HG03066 (cell line): Measurements from ENCODE around the gene PTRHD1.
"Not testable (repeated sequence)": the region's sequence is repeated elsewhere in the genome, so short reads cannot be mapped to it uniquely, and the experiment has no call there.

Experiments
- ATAC-seq: cut with Tn5 transposase; IDR thresholded peaks from one replicate; pipeline ENCODE4 v1.9.1; 2021; ENCODE audit warnings: low read depth; ENCODE audit not compliant: unreplicated experiment

The PTRHD1 gene

DNA sequence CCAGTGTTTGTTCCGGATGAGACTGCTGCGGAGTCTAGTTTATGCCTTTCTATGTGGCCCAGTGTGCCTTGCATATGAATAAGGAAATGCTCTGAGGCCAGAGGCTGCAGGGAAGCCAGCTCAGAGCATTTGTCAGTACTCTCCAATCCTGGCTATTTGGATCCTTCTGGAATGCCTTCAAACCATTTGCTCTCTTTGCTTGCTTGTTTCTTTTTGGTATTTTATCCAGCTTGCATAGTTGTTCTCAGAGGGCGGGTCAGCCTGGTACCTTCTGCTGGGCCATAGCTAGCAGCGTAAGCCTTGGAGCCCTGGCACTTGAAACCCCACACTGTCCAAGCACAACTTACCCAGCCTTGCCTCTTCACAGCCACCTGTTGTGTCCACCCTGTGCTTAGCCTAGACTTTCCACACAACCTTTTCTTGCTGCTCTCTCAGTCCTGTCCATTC, 20.5 kb upstream of the PTRHD1 start:
- no peak for ATAC-seq

- ATAC-seq: no peak
These were observed 16.3 kb upstream of the PTRHD1 start for GRCh38 chr2:24809316-24810007.

DNA sequence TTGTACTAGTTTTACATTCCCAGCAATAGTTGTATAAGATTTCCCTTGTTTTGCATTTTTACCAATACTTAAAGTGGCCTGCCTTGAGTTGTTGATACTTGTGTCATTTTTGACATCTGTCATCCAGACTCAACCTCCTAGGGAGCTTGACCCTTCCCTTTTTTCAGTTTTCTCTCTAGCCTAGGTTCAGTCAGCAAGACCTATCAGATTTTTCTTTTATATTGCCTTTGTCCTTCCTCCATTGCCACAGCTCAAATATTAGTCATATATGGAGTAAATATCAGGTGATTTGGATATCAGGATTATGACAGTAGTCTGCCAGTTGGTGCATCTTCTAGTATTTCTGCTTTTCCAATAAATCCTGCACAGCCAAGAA, 13.5 kb upstream of the PTRHD1 start:
- ATAC-seq: no peak

DNA sequence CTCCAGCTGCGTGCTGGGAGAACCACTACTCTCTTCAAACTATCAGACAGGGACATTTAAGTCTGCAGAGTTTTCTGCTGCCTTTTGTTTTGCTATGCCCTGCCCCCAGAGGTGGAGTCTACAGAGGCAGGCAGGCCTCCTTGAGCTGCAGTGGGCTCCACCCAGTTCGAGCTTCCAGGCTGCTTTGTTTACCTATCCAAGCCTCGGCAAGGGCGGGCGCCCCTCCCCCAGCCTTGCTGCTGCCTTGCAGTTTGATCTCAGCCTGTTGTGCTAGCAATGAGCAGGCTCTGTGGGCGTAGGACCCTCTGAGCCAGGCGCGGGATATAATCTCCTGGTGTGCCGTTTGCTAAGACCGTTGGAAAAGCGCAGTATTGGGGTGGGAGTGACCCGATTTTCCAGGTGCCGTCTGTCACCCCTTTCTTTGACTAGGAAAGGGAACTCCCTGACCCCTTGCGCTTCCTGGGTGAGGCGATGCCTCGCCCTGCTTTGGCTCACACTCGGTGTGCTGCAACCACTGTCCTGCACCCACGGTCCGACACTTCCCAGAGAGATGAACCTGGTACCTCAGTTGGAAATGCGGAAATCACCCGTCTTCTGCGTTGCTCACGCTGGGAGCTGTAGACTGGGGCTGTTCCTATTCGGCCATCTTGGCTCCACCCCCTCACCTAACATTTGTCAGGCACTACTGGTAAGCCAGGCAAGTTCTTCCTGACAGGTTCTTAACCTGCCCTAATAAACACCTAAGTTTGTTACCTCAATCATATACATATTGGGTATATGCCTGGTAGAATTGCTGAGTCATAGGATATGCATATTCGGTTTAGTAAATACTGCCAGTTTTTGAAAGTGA, 12.8 kb upstream of the PTRHD1 start:
- not testable (repeated sequence) for ATAC-seq

DNA sequence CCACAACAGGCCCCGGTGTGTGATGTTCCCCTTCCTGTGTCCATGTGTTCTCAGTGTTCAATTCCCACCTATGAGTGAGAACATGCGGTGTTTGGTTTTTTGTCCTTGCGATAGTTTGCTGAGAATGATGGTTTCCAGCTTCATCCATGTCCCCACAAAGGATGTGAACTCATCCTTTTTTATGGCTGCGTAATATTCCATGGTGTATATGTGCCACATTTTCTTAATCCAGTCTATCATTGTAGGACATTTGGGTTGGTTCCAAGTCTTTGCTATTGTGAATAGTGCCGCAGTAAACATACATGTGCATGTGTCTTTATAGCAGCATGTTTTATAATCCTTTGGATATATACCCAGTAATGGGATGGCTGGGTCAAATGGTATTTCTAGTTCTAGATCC, 7.3 kb upstream of the PTRHD1 start:
- ATAC-seq: not testable (repeated sequence)

DNA sequence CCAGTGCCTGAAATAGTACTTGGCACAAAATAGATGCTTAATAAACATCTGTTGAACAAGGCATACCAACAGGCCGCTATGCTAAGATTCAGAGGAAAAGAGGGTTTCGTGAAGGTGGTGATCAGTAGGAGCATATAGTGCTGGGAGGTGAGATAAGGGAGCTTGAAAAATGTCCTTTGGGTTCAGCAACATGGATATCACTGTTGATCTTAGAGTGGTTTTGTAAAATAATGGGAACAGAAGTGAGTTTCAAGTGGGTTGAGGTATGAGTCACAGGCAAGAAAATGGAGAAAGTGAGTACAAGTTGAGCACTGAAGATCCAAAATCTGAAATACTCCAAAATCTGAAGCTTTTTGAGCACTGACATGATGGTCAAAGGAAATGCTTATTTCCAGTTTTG, 4.5 kb upstream of the PTRHD1 start:
- ATAC-seq: no peak

- no peak for ATAC-seq
These were observed 707 bp upstream of the PTRHD1 start for GRCh38 chr2:24793761-24794435.

GRCh38 chr2:24792542-24792873, 683 bp downstream of the PTRHD1 start:
- ATAC-seq: no peak

DNA sequence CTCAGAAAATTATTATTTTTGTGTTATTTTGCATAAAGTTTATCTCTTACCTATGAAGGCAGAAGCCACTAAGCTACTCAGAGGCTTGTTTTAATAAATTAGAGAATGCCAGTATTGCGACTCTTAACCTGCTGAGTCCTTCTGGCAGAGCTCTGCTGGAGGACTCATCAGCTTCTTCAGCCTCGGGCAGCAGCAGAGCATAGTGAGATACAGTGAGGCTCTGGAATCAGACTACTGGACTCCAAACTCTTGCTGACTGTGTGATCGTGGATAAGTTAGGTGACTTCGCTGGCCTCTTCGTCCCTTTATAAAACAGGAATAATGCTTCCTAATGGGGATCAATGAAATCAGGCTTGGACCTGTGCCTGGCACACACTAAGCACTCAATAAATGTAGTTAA, 1.7 kb downstream of the PTRHD1 start:
- no peak for ATAC-seq

GRCh38 chr2:24788816-24789215, 4.4 kb downstream of the PTRHD1 start:
- no peak for ATAC-seq

- no peak for ATAC-seq
These were observed 5.7 kb downstream of the PTRHD1 start for GRCh38 chr2:24787532-24787931.

DNA sequence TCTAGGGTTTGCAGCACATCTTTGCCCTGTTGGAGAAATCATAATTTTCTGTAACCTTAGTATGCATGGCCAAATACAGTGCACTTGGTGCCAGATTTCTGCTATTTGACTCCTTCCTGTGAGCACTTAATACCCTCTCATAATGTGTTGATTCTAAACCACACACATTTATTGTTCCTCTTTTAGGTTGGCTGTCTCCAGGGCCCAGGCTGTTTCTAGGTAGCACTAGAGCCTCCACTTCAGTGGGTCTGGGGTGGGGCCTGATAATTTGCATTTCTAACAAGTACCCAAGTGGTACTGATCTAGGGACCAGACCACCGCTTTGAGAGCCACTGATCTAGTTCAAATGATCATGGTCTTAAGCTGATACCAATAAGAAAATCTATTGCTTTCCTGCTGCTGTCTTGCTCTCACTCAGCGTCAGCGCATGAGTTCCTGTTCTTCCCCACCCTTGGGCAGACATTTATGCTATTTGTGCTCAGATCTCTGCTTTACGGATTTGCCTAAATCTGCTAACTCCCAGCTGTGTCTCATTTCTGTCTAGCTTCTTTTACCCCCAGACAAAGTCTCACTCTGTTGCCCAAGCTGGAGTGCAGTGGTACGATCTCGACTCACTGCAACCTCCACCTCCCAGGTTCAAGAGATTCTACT, 7.4 kb downstream of the PTRHD1 start:
- ATAC-seq: no peak

DNA sequence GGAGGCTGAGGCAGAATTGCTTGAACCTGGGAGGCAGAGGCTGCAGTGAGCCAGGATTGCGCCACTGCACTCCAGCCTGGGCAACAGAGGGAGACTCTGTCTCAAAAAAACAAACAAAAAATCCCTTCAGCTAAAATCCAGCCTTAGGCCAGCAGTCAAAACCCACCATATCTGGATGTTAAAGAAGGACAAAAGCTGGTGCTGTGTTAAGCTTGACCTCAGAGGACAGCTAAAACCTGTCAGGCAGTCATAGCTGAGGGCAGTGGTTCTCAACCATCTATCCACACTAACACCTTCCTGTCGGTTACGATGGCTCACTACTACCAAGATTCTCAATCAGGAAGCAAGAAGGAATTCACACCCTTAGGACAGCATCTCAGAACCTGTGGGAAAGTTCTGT, 9.6 kb downstream of the PTRHD1 start:
- no peak for ATAC-seq

GRCh38 chr2:24779116-24779515, 14.1 kb downstream of the PTRHD1 start:
- ATAC-seq: no peak

- no peak for ATAC-seq
These were observed 18.8 kb downstream of the PTRHD1 start for GRCh38 chr2:24774373-24774772.

DNA sequence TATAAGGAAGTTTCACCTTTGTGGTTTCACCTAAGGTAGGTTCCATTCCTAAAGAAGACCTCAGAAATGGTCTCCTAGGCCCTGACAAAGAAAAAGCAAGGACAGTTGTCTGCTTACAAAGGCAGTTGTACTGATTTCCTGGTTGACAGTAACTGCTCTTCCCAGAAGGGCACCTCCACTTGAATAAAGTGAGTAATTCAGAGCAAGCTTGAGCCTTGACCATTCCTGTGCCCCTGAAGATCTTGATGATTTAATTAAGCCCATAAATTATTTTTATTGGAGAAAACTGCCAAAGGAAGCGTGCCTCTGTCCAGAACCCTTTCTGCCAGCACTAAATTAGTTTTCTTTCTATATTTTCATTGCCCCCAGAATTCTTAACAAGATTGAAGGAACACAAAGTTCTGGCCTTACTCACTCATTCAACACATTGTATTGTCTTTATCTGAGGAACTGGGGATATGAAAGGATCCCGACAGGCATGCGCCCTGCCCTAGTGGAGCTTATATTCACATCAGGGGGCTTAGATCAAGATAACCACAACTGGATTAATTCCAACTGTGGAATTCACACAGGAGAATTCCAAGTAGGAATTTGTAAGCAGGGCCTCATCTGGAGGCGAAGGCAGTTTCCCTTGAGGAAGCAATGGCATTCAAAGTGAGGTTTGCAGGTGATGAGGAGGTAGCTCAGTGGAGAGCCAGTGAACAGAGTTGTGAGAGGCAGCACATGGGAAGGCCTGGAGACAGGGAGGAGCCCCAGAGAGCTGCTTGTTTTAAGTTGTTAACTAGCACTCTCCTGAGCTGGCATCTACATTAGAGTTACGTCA, 21.2 kb downstream of the PTRHD1 start:
- no peak for ATAC-seq

- no peak for ATAC-seq
These were observed 22.1 kb downstream of the PTRHD1 start for GRCh38 chr2:24771061-24771460.

DNA sequence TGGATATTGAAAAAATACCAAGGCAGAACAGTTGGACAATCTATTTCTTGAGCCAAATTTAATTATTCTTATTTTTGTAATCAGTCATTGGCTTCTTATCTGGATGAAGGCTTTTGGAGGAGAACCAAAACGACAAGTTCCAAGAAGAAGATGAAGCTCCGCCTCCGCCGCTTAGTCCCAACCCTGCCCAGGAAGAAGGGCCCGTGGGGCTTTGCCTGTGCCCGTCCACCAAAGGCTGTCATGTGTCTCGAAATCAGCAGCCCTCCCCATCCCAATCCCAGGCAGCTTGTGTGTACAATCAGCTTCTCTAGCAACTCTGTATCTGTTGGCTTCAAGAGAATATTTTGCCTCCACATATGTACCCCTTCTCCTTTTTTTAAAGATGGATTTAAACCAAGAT, 24.6 kb downstream of the PTRHD1 start:
- no peak for ATAC-seq

DNA sequence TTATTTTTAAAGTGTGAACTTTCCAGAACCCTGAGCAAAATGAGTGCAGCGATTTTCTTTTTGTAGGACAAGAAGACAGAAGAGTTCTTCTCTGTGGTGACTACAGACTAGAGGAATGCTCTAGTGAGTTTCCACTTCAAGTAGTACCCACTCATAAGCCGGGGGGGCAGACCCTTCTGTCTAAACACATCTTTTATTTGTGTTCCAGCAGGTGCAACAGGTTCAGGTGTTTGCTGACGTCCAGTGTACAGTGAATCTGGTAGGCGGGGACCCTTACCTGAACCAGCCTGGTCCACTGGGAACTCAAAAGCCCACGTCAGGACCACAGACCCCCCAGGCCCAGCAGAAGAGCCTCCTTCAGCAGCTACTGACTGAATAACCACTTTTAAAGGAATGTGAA, 25.2 kb downstream of the PTRHD1 start:
- ATAC-seq: no peak

GRCh38 chr2:24766609-24767008, 26.6 kb downstream of the PTRHD1 start:
- no peak for ATAC-seq
